Endothelial cell of umbilical vein (primary cell): ENCODE measurements around the gene SPATA32.

Source experiments
- MAX ChIP-seq: IDR thresholded peaks from 2 replicates; pipeline ENCODE4 v1.6.1; 2011; ENCODE audit not compliant: insufficient read depth, insufficient read length
- POLR2A ChIP-seq: IDR thresholded peaks from 2 replicates; pipeline ENCODE4 v1.6.1; 2012; ENCODE audit warnings: low read depth, mild to moderate bottlenecking, control low read depth, low read length
- TF ChIP-seq, protein P1 (sequence below), 2 donors: IDR thresholded peaks; 1 replicate in 1 of 2; 2 replicates in 1 of 2; pipeline ENCODE4 v1.5.1; 2011; ENCODE audit warnings: low read length in 2 of 2, mild to moderate bottlenecking in 2 of 2, moderate library complexity in 2 of 2, control low read depth in 1 of 2, inconsistent platforms in 1 of 2, low read depth in 1 of 2; ENCODE audit not compliant: insufficient read depth in 1 of 2; ENCODE audit errors: extremely low read depth in 1 of 2

DNA sequence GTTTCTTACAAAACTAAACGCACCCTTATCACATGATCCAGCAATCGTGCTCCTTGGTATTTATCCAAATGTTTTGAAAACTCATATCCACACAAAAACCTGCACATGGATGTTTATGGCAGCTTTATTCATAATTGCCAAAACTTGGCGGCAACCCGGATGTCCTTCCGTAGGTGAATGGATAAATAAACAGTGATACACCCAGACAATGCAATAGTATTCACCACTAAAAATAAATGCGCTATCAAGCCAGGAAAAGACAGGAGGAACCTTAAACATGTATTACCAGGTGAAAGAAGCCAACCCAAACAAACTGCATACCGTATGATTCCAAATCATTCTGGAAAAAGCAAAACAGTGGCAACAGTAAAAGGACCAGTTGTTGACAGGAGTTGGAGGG is 10.0 kb downstream of the SPATA32 start:
- TF ChIP-seq POLR2A (no peak), MAX (no peak)
- TF ChIP-seq, protein P1, sequence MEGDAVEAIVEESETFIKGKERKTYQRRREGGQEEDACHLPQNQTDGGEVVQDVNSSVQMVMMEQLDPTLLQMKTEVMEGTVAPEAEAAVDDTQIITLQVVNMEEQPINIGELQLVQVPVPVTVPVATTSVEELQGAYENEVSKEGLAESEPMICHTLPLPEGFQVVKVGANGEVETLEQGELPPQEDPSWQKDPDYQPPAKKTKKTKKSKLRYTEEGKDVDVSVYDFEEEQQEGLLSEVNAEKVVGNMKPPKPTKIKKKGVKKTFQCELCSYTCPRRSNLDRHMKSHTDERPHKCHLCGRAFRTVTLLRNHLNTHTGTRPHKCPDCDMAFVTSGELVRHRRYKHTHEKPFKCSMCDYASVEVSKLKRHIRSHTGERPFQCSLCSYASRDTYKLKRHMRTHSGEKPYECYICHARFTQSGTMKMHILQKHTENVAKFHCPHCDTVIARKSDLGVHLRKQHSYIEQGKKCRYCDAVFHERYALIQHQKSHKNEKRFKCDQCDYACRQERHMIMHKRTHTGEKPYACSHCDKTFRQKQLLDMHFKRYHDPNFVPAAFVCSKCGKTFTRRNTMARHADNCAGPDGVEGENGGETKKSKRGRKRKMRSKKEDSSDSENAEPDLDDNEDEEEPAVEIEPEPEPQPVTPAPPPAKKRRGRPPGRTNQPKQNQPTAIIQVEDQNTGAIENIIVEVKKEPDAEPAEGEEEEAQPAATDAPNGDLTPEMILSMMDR (IDR thresholded peaks at IDR 0.05; ENCODE audit: extremely low read depth in 1 of 2, insufficient read depth in 1 of 2, low read depth in 1 of 2, low read length in 2 of 2), result no peak
